Hepatocyte (in vitro differentiated cells): ENCODE measurements around the gene STAT5A. TPM values are rescaled to one million over a fixed set of nuclear protein-coding genes. Genes with fewer than 3 reads are reported as not detected.
"Not testable (repeated sequence)": the region's sequence is repeated elsewhere in the genome, so short reads cannot be mapped to it uniquely, and the experiment has no call there.

Experiments
- DNase-seq: peaks from one replicate; pipeline ENCODE4 v3.0.0-alpha.2; 2016; ENCODE audit warnings: low spot score
- H2AFZ ChIP-seq: fragments of 200-600 bp; sonication (generic); 2 replicates; pipeline ENCODE4 v1.6.0; 2016; ENCODE audit warnings: antibody characterized with exemption, mild to moderate bottlenecking
- H3K27ac ChIP-seq: fragments of 200-600 bp; sonication (generic); 2 replicates; pipeline ENCODE4 v1.5.1; 2016; ENCODE audit warnings: mild to moderate bottlenecking
- H3K27me3 ChIP-seq: fragments of 200-600 bp; sonication (generic); 2 replicates; pipeline ENCODE4 v1.6.1; 2016
- H3K36me3 ChIP-seq: fragments of 200-600 bp; sonication (generic); replicated peaks from 2 replicates; pipeline ENCODE4 v1.5.1; 2016; ENCODE audit warnings: low read depth; ENCODE audit not compliant: insufficient read depth
- H3K4me1 ChIP-seq: fragments of 200-600 bp; sonication (generic); 2 replicates; pipeline ENCODE4 v1.5.1; 2016; ENCODE audit warnings: mild to moderate bottlenecking, moderate library complexity; ENCODE audit not compliant: insufficient read depth
- H3K4me2 ChIP-seq: fragments of 200-600 bp; sonication (generic); 2 replicates; pipeline ENCODE4 v1.6.0; 2016
- H3K4me3 ChIP-seq: fragments of 200-600 bp; sonication (generic); 2 replicates; pipeline ENCODE4 v1.5.1; 2016; ENCODE audit warnings: mild to moderate bottlenecking
- H3K79me2 ChIP-seq: fragments of 200-600 bp; sonication (generic); 2 replicates; pipeline ENCODE4 v1.6.0; 2017; ENCODE audit warnings: mild to moderate bottlenecking
- H3K9me2 ChIP-seq: fragments of 200-600 bp; sonication (generic); replicated peaks from 2 replicates; pipeline ENCODE4 v1.6.0; 2017; ENCODE audit warnings: mild to moderate bottlenecking; ENCODE audit not compliant: insufficient read depth
- H3K9me3 ChIP-seq: fragments of 200-600 bp; sonication (generic); 2 replicates; pipeline ENCODE4 v1.5.1; 2016; ENCODE audit warnings: low read depth, mild to moderate bottlenecking
- H4K20me1 ChIP-seq: fragments of 200-600 bp; sonication (generic); 2 replicates; pipeline ENCODE4 v1.6.0; 2016; ENCODE audit warnings: mild to moderate bottlenecking; ENCODE audit not compliant: insufficient read depth, poor library complexity, severe bottlenecking
- EZH2 ChIP-seq: fragments of 200-600 bp; sonication (generic); IDR thresholded peaks from 2 replicates; pipeline ENCODE4 v1.6.1; 2016; ENCODE audit warnings: antibody characterized with exemption, mild to moderate bottlenecking, borderline replicate concordance
- EZH2phosphoT487 ChIP-seq: fragments of 200-600 bp; sonication (generic); IDR thresholded peaks from one replicate; pipeline ENCODE4 v1.6.1; 2018; ENCODE audit warnings: antibody characterized with exemption, mild to moderate bottlenecking, low read depth, moderate library complexity; ENCODE audit not compliant: unreplicated experiment, severe bottlenecking
- WGBS: methylation state at CpG from one replicate; pipeline ENCODE4 v1.1.6; 2016; ENCODE audit warnings: low lambda C conversion rate; ENCODE audit errors: missing lambda C conversion rate; 5-methylcytosine and 5-hydroxymethylcytosine counted together
- polyA plus RNA-seq: library from polyadenylated mRNA; unstranded; fragments of >200 nt; fragmentation: Nextera tagmentation; extraction: Ambion mirVana; gene quantifications from 2 replicates; pipeline ENCODE4 v1.2.1, GENCODE V29; 2016
- total RNA-seq: library from RNA; depleted of rRNA; stranded (reverse); fragments of >200 nt; gene quantifications from 2 replicates; pipeline ENCODE4 v1.2.3, GENCODE V29; 2014
- TF ChIP-seq, protein P1 (sequence below): fragments of 200-600 bp; sonication (generic); IDR thresholded peaks from 2 replicates; pipeline ENCODE4 v1.5.1; 2016; ENCODE audit warnings: antibody characterized with exemption, mild to moderate bottlenecking; ENCODE audit not compliant: poor library complexity

Gene STAT5A
- total and polyA plus RNA-seq, 2 experiments from 2014 or later, result 5.5 to 6.1 TPM

DNA sequence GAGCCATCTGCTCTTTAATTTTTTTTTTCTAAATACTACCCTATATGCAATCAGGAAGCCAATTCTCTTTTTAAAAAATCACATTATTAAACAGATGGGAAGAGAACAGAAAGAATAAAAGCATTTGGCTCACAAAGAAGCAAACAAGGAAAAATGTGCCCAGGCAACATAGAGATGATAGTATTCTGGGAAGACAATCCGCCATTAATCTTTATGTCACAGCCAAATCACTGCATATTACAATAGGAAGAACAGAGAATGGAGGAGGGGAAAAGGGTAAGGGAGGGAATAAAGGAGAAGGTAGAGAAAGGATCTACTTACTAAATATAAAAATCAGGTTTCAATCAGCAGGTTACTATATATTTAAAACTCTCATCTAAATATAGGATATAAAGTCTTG is 46.4 kb upstream of the STAT5A start:
- Histone ChIP-seq H3K9me3 (no peaks in the 10 kb centered on the region), H2AFZ (no peak overlapping the region), H3K27ac (no peak overlapping the region), H3K4me1 (no peaks in the 10 kb centered on the region), H3K36me3 (no peaks in the 10 kb centered on the region), H3K9me2 (no peaks in the 10 kb centered on the region), H4K20me1 (no peaks in the 10 kb centered on the region), H3K79me2 (peaks cover 70% of the 10 kb centered on the region), H3K4me2 (no peak overlapping the region), H3K4me3 (no peak overlapping the region), H3K27me3 (no peaks in the 10 kb centered on the region)
- TF ChIP-seq, protein P1, sequence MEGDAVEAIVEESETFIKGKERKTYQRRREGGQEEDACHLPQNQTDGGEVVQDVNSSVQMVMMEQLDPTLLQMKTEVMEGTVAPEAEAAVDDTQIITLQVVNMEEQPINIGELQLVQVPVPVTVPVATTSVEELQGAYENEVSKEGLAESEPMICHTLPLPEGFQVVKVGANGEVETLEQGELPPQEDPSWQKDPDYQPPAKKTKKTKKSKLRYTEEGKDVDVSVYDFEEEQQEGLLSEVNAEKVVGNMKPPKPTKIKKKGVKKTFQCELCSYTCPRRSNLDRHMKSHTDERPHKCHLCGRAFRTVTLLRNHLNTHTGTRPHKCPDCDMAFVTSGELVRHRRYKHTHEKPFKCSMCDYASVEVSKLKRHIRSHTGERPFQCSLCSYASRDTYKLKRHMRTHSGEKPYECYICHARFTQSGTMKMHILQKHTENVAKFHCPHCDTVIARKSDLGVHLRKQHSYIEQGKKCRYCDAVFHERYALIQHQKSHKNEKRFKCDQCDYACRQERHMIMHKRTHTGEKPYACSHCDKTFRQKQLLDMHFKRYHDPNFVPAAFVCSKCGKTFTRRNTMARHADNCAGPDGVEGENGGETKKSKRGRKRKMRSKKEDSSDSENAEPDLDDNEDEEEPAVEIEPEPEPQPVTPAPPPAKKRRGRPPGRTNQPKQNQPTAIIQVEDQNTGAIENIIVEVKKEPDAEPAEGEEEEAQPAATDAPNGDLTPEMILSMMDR, result no peak
- 97% methylated on average over 1 of the region's 1 CpG for WGBS
- DNase-seq, result no peak

DNA sequence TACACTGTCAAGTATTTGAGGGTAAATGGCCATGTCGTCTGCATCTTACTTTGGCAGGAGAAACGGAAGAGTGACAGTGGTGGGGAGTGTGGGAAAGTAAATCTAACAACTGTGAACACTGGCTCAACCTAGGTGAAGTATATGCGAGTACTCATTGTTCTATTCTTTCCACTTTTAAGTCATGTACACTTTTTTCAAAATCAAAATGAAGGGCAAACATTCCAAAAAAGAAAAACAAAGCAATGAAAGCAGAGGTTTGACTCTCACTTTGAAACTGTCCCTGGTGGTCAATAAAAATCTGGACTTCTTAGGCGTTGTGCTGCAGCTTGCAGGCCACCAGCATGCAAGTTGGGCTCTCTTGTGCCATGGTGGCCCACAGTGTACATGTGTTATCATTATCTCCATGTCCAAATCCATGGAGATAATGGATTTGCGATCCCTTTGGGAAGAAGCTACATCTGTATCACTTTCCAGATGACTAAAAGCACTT is 44.8 kb upstream of the STAT5A start:
- no peaks in the 10 kb centered on the region for H4K20me1 ChIP-seq
- no peaks in the 10 kb centered on the region for H3K9me2 ChIP-seq
- H3K36me3 ChIP-seq, result no peaks in the 10 kb centered on the region
- no peaks in the 10 kb centered on the region for H3K4me1 ChIP-seq
- H3K27ac ChIP-seq, result no peak overlapping the region
- H3K27me3 ChIP-seq, result no peaks in the 10 kb centered on the region
- no peak overlapping the region for H2AFZ ChIP-seq
- peaks cover 68% of the 10 kb centered on the region for H3K79me2 ChIP-seq
- 81% methylated on average over 5 of the region's 5 CpGs for WGBS
- DNase-seq, result no peak
- TF ChIP-seq, protein P1, result no peak
- TF ChIP-seq EZH2phosphoT487, result no peak
- no peak for TF ChIP-seq EZH2
- H3K4me2 ChIP-seq, result no peak overlapping the region
- peaks cover 3% of the 10 kb centered on the region for H3K9me3 ChIP-seq
- H3K4me3 ChIP-seq, result no peak overlapping the region

GRCh38 chr17:42244116-42244515 is 44.2 kb upstream of the STAT5A start:
- H3K4me2 ChIP-seq, DNase-seq, H3K27ac ChIP-seq, H3K4me1 ChIP-seq, H3K36me3 ChIP-seq, H3K9me3 ChIP-seq, H2AFZ ChIP-seq, H3K27me3 ChIP-seq, H3K9me2 ChIP-seq, H3K4me3 ChIP-seq, H4K20me1 ChIP-seq: not testable (repeated sequence)
- H3K79me2 ChIP-seq, result peaks cover 65% of the 10 kb centered on the region
- WGBS, result 98% methylated on average over 3 of the region's 3 CpGs

DNA sequence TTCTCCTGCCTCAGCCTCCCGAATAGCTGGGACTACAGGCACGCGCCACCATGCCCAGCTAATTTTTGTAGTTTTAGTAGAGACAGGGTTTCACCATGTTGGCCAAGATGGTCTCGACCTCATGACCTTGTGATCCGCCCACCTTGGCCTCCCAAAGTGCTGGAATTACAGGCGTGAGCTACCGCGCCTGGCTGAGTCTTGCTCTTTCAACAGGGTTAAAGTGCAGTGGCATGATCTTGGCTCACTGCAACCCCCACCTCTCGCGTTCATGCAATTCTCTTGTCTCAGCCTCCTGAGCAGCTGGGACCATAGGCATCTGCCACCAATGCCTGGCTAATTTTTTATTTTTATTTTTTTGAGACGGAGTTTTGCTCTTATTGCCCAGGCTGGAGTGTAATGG is 43.1 kb upstream of the STAT5A start:
- H4K20me1 ChIP-seq, H3K4me2 ChIP-seq, DNase-seq, H2AFZ ChIP-seq, H3K9me3 ChIP-seq, H3K4me3 ChIP-seq, H3K27me3 ChIP-seq, H3K4me1 ChIP-seq, H3K27ac ChIP-seq, H3K36me3 ChIP-seq, H3K9me2 ChIP-seq: not testable (repeated sequence)
- peaks cover 70% of the 10 kb centered on the region for H3K79me2 ChIP-seq
- 100% methylated on average over 11 of the region's 11 CpGs for WGBS

DNA sequence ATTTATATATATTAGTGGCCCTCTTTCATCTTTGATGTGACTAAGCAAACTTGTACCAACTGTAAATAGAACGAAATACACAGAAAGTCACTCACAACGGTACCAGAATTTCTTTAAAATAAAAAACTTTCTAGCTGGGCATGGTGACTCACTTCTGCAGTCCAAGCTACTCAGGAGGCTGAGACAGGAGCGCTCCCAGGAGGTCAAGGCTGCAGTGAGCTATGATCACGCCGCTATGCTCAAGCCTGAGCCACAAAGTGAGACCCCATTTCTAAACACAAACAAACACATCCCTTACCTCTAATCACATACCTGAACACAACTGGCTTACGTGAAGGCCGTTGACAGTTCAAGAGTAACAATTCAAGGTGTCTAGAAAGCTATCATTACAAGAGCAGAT is 41.8 kb upstream of the STAT5A start:
- Histone ChIP-seq H3K79me2 (peaks cover 72% of the 10 kb centered on the region), H3K27ac (no peak overlapping the region), H2AFZ (no peak overlapping the region), H4K20me1 (no peaks in the 10 kb centered on the region), H3K4me1 (no peaks in the 10 kb centered on the region), H3K4me3 (no peak overlapping the region), H3K27me3 (no peaks in the 10 kb centered on the region), H3K36me3 (no peaks in the 10 kb centered on the region), H3K9me3 (peaks cover 3% of the 10 kb centered on the region), H3K9me2 (no peaks in the 10 kb centered on the region), H3K4me2 (no peak overlapping the region)
- WGBS, result 88% methylated on average over 7 of the region's 7 CpGs
- no peak for TF ChIP-seq EZH2
- TF ChIP-seq EZH2phosphoT487, result no peak
- TF ChIP-seq, protein P1, result no peak
- DNase-seq, result no peak
